Esophagus muscularis mucosa (tissue), 3 donors: ENCODE results near the gene SDK1.

ENCODE experiments used
- CTCF ChIP-seq, 3 experiments: fragments of 200-600 bp in 2 of 3; fragments of 450-650 bp in 1 of 3; sonication (generic) in 2 of 3; IDR thresholded peaks; one replicate each; pipeline ENCODE4 v1.5.1; 2017 to 2019; ENCODE audit warnings: antibody characterized with exemption in 3 of 3, mild to moderate bottlenecking in 2 of 3, moderate library complexity in 1 of 3
- POLR2A ChIP-seq: fragments of 450-650 bp; IDR thresholded peaks from one replicate; pipeline ENCODE4 v1.6.1; 2017; ENCODE audit warnings: antibody characterized with exemption, moderate library complexity, mild to moderate bottlenecking, low read depth
- POLR2AphosphoS5 ChIP-seq, 2 donors: sonication (generic); formaldehyde crosslinking; IDR thresholded peaks; one replicate each; pipeline ENCODE4 v1.6.1; 2017; ENCODE audit warnings: antibody characterized with exemption in 2 of 2

GRCh38 chr7:4186513-4186780, 885.4 kb downstream of the SDK1 start:
- TF ChIP-seq CTCF (IDR thresholded peaks at IDR 0.05), result no peak
- TF ChIP-seq POLR2A, result no peak
- TF ChIP-seq POLR2AphosphoS5 (IDR thresholded peaks at IDR 0.05), result no peak
